Subcutaneous adipose tissue (tissue), 4 donors: ENCODE data around the gene ABHD12B. TPM values are rescaled to one million over a fixed set of nuclear protein-coding genes. Genes with fewer than 3 reads are reported as not detected.

ENCODE experiments used
- CTCF ChIP-seq: fragments of 450-650 bp; IDR thresholded peaks from one replicate; pipeline ENCODE4 v1.5.1; 2016; ENCODE audit warnings: low read depth, mild to moderate bottlenecking, control low read depth, antibody characterized with exemption, moderate library complexity
- small RNA-seq: library from RNA; depleted of rRNA; stranded (forward); fragments of <200 nt; gene quantifications from one replicate; pipeline ENCODE3, GENCODE V24; 2016
- total RNA-seq, 4 donors: library from RNA; depleted of rRNA; stranded (reverse); fragments of >200 nt; gene quantifications; one replicate each; pipeline ENCODE4 v1.1.0, GENCODE V29; 2016

Gene ABHD12B
- total RNA-seq, 4 donors from 2014 or later: not detected

- no peak for TF ChIP-seq CTCF
Observed at GRCh38 chr14:50951032-50951431, 79.2 kb downstream of the ABHD12B start.

GRCh38 chr14:50953502-50953901, 81.6 kb downstream of the ABHD12B start:
- TF ChIP-seq CTCF: no peak

Small RNA genes lying within 50 kb of the gene (small RNA-seq; reads per million reads assigned to genes)
- gene RF00593: not detected

Other genes with a start within 250 kb of the ABHD12B start
- gene SAV1, start 203.7 kb upstream of the ABHD12B start, total RNA-seq: 10 to 100 TPM; 42.5 to 77.8 (median 54.6) TPM
- 10 to 100 TPM; 33.2 to 44.0 (median 40.6) TPM for gene NIN, start 40.9 kb upstream of the ABHD12B start, total RNA-seq
- 100 to 1,000 TPM; 102 to 201 (median 147) TPM for gene PYGL, start 72.4 kb downstream of the ABHD12B start, total RNA-seq
- gene TRIM9, start 223.1 kb downstream of the ABHD12B start, total RNA-seq: 1 to 10 TPM in 3 of 4 donors, under 1 TPM in 1; 0.33 to 6.3 (median 3.0) TPM